GM23338 (cell line): Measurements from ENCODE around the gene FCGBP. TPM values are rescaled to one million over a fixed set of nuclear protein-coding genes. Genes with fewer than 3 reads are reported as not detected.

Source experiments
- ATAC-seq: fragments of 200-7000 bp; cut with Tn5 transposase; 3 replicates; pipeline ENCODE4 v1.9.1; 2020
- DNase-seq: peaks from one replicate; pipeline ENCODE4 v3.0.0-alpha.2; 2015; ENCODE audit warnings: low spot score
- H2AFZ ChIP-seq: fragments of 200-600 bp; sonication (generic); 2 replicates; pipeline ENCODE4 v1.8.0; 2016; ENCODE audit warnings: antibody characterized with exemption, mild to moderate bottlenecking, moderate library complexity
- H3F3A ChIP-seq: fragments of 200-600 bp; sonication (generic); replicated peaks from 2 replicates; pipeline ENCODE4 v1.8.0; 2017; ENCODE audit warnings: antibody characterized with exemption, mixed run types, low read depth
- H3K27ac ChIP-seq: fragments of 200-600 bp; sonication (generic); 2 replicates; pipeline ENCODE4 v1.6.1; 2016; ENCODE audit warnings: low read depth
- H3K27me3 ChIP-seq: fragments of 200-600 bp; sonication (generic); 2 replicates; pipeline ENCODE4 v1.8.0; 2016; ENCODE audit warnings: mild to moderate bottlenecking, mixed run types, moderate library complexity; ENCODE audit not compliant: insufficient read depth
- H3K36me3 ChIP-seq: fragments of 200-600 bp; sonication (generic); 2 replicates; pipeline ENCODE4 v1.8.0; 2016; ENCODE audit warnings: mild to moderate bottlenecking; ENCODE audit not compliant: insufficient read depth
- H3K4me1 ChIP-seq: fragments of 200-600 bp; sonication (generic); 2 replicates; pipeline ENCODE4 v1.8.0; 2016; ENCODE audit warnings: mild to moderate bottlenecking, moderate library complexity; ENCODE audit not compliant: insufficient read depth
- H3K4me2 ChIP-seq: fragments of 200-600 bp; sonication (generic); 2 replicates; pipeline ENCODE4 v1.7.1; 2017; ENCODE audit warnings: mixed run types
- H3K4me3 ChIP-seq: fragments of 200-600 bp; sonication (generic); 2 replicates; pipeline ENCODE4 v1.6.1; 2016; ENCODE audit warnings: mixed run types
- H3K79me2 ChIP-seq: fragments of 200-600 bp; sonication (generic); replicated peaks from 2 replicates; pipeline ENCODE4 v1.8.0; 2017; ENCODE audit warnings: mild to moderate bottlenecking; ENCODE audit not compliant: insufficient read depth
- H3K9me2 ChIP-seq: fragments of 200-600 bp; sonication (generic); 2 replicates; pipeline ENCODE4 v1.8.0; 2017; ENCODE audit not compliant: insufficient read depth
- H4K20me1 ChIP-seq: fragments of 200-600 bp; sonication (generic); replicated peaks from 2 replicates; pipeline ENCODE4 v1.8.0; 2017; ENCODE audit warnings: mild to moderate bottlenecking; ENCODE audit not compliant: insufficient read depth
- H3K27ac Mint-ChIP-seq: 2 replicates; pipeline ENCODE4 v1.8.0; 2020; ENCODE audit warnings: inconsistent platforms, mild to moderate bottlenecking, moderate library complexity, mixed read lengths
- H3K27me3 Mint-ChIP-seq: 3 replicates; pipeline ENCODE4 v1.8.0; 2022; ENCODE audit warnings: low read depth, mild to moderate bottlenecking, moderate library complexity, mixed read lengths, inconsistent platforms; ENCODE audit not compliant: insufficient read depth, poor library complexity
- H3K36me3 Mint-ChIP-seq: 3 replicates; pipeline ENCODE4 v1.8.0; 2021; ENCODE audit warnings: low read depth, mild to moderate bottlenecking, inconsistent platforms, moderate library complexity, mixed read lengths
- H3K4me1 Mint-ChIP-seq: 3 replicates; pipeline ENCODE4 v1.8.0; 2020; ENCODE audit warnings: mild to moderate bottlenecking, inconsistent platforms, mixed read lengths
- H3K4me3 Mint-ChIP-seq: 3 replicates; pipeline ENCODE4 v1.8.0; 2021; ENCODE audit warnings: moderate library complexity, mild to moderate bottlenecking, inconsistent platforms, mixed read lengths
- H3K9me3 Mint-ChIP-seq: 3 replicates; pipeline ENCODE4 v1.8.0; 2020; ENCODE audit warnings: moderate library complexity, mild to moderate bottlenecking, inconsistent platforms, mixed read lengths
- CREB1 ChIP-seq: fragments of 250-450 bp; sonication (Bioruptor Pico); IDR thresholded peaks from 2 replicates; pipeline ENCODE4 v1.5.0; 2020; ENCODE audit warnings: low read depth, mild to moderate bottlenecking, moderate library complexity
- CTCF ChIP-seq, 2 experiments: fragments of 200-600 bp in 1 of 2; sonication (generic) in 1 of 2; conservative IDR thresholded peaks; 2 replicates each; pipeline versions ENCODE4 v1.5.1 to v1.6.1; 2016 to 2017; ENCODE audit warnings: antibody characterized with exemption in 2 of 2, low read depth in 2 of 2, mild to moderate bottlenecking in 2 of 2, moderate library complexity in 1 of 2
- EZH2 ChIP-seq: fragments of 200-600 bp; sonication (generic); IDR thresholded peaks from one replicate; pipeline ENCODE4 v1.8.0; 2017; ENCODE audit warnings: antibody characterized with exemption, mild to moderate bottlenecking, low read depth; ENCODE audit not compliant: unreplicated experiment
- EZH2phosphoT487 ChIP-seq: fragments of 200-600 bp; sonication (generic); IDR thresholded peaks from one replicate; pipeline ENCODE4 v1.8.1; 2018; ENCODE audit warnings: antibody characterized with exemption; ENCODE audit not compliant: unreplicated experiment
- JUNB ChIP-seq: IDR thresholded peaks from one replicate; pipeline ENCODE4 v1.6.1; 2016; ENCODE audit warnings: antibody characterized with exemption; ENCODE audit not compliant: unreplicated experiment
- NANOG ChIP-seq: IDR thresholded peaks from 2 replicates; pipeline ENCODE4 v1.6.1; 2016; ENCODE audit warnings: antibody characterized with exemption, borderline replicate concordance
- POLR2AphosphoS5 ChIP-seq: IDR thresholded peaks from 2 replicates; pipeline ENCODE4 v1.6.1; 2016; ENCODE audit warnings: antibody characterized with exemption, low read depth
- STAT1 ChIP-seq: IDR thresholded peaks from one replicate; pipeline ENCODE4 v1.6.1; 2016; ENCODE audit warnings: antibody characterized with exemption; ENCODE audit not compliant: unreplicated experiment
- ZNF114 ChIP-seq: fragments of 250-450 bp; sonication (Bioruptor Pico); IDR thresholded peaks from 2 replicates; pipeline ENCODE4 v1.5.0; 2020; ENCODE audit warnings: mild to moderate bottlenecking, moderate library complexity
- ZNF331 ChIP-seq: fragments of 250-450 bp; sonication (Bioruptor Pico); IDR thresholded peaks from 2 replicates; pipeline ENCODE4 v1.5.0; 2020; ENCODE audit warnings: low read depth, mild to moderate bottlenecking, moderate library complexity
- ZNF462 ChIP-seq: fragments of 250-450 bp; sonication (Bioruptor Pico); IDR thresholded peaks from 2 replicates; pipeline ENCODE4 v1.5.0; 2020; ENCODE audit warnings: mild to moderate bottlenecking, moderate library complexity
- polyA plus RNA-seq: library from polyadenylated mRNA; unstranded; fragments of >200 nt; fragmentation: Nextera tagmentation; extraction: Ambion mirVana; gene quantifications from 2 replicates; pipeline ENCODE4 v1.2.1, GENCODE V29; 2016
- total RNA-seq: library from RNA; depleted of rRNA; stranded (reverse); fragments of >200 nt; shearing (Covaris generic); gene quantifications from 2 replicates; pipeline ENCODE4 v1.2.3, GENCODE V29; 2014
- TF ChIP-seq, protein P1 (sequence below): IDR thresholded peaks from 2 replicates; pipeline ENCODE4 v1.6.1; 2016; ENCODE audit warnings: antibody characterized with exemption

The FCGBP gene
- total and polyA plus RNA-seq, 2 experiments from 2014 or later, result 0.44 to 3.6 TPM

- no peaks in the 10 kb centered on the region for H3F3A ChIP-seq
- no peak overlapping the region for H2AFZ ChIP-seq
- H3K4me3 ChIP-seq, result no peak overlapping the region
- no peaks in the 10 kb centered on the region for H3K36me3 ChIP-seq
- H3K27ac Mint-ChIP-seq, result no peak overlapping the region
- H3K9me2 ChIP-seq, result no peaks in the 10 kb centered on the region
- peaks cover 2% of the 10 kb centered on the region for H3K27me3 Mint-ChIP-seq
- H3K9me3 Mint-ChIP-seq, result no peaks in the 10 kb centered on the region; the same call in 2 of the 3 replicates
- H3K4me3 Mint-ChIP-seq, result no peak overlapping the region
- no peaks in the 10 kb centered on the region for H3K36me3 Mint-ChIP-seq
- no peak overlapping the region for H3K27ac ChIP-seq
- H4K20me1 ChIP-seq, result no peaks in the 10 kb centered on the region
- H3K4me1 ChIP-seq, result no peaks in the 10 kb centered on the region
- no peak for TF ChIP-seq CTCF (conservative IDR thresholded peaks at IDR 0.05; ENCODE audit: low read depth in 2 of 2)
- TF ChIP-seq, protein P1, sequence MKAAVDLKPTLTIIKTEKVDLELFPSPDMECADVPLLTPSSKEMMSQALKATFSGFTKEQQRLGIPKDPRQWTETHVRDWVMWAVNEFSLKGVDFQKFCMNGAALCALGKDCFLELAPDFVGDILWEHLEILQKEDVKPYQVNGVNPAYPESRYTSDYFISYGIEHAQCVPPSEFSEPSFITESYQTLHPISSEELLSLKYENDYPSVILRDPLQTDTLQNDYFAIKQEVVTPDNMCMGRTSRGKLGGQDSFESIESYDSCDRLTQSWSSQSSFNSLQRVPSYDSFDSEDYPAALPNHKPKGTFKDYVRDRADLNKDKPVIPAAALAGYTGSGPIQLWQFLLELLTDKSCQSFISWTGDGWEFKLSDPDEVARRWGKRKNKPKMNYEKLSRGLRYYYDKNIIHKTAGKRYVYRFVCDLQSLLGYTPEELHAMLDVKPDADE, result no peak
- no peak for TF ChIP-seq EZH2phosphoT487
- TF ChIP-seq ZNF462, result no peak
- TF ChIP-seq CREB1, result no peak
- no peak for TF ChIP-seq NANOG
- no peak for TF ChIP-seq JUNB
- TF ChIP-seq ZNF114, result no peak
- no peak for TF ChIP-seq POLR2AphosphoS5
- no peak for TF ChIP-seq EZH2
- no peak for TF ChIP-seq ZNF331 (CRISPR knock-in tag)
- no peak for TF ChIP-seq STAT1
- no peak for ATAC-seq
- DNase-seq, result no peak
- peaks cover 14% of the 10 kb centered on the region for H3K4me1 Mint-ChIP-seq
- H3K27me3 ChIP-seq, result no peaks in the 10 kb centered on the region
- no peak overlapping the region for H3K4me2 ChIP-seq
- no peaks in the 10 kb centered on the region for H3K79me2 ChIP-seq
Measured at GRCh38 chr19:39941151-39941550, 6.7 kb upstream of the FCGBP start.
